HG03175 (cell line): ENCODE results near the gene AZU1.
"Not testable (repeated sequence)": the region's sequence is repeated elsewhere in the genome, so short reads cannot be mapped to it uniquely, and the experiment has no call there.

ENCODE experiments used
- ATAC-seq: cut with Tn5 transposase; IDR thresholded peaks from one replicate; pipeline ENCODE4 v1.9.1; 2021; ENCODE audit warnings: mild to moderate bottlenecking, moderate library complexity; ENCODE audit not compliant: unreplicated experiment

Gene AZU1

GRCh38 chr19:869245-870177 is 41.9 kb downstream of the AZU1 start:
- ATAC-seq: no peak

DNA sequence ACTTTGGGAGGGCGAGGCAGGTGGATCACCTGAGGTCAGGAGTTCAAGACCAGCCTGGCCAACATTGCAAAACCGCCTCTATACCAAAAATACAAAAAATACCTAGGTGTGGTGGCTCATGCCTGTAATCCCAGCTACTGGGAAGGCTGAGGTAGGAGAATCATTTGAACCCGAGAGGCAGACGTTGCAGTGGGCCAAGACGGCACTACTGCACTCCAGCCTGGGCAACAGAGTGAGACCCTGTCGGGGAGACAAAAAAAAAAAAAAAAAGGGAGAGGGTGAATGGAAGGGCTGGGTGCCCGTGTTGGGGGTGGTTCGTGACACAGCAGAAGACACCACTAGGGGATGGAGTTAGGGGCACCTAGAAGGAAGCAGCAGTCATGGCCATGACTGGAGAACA is 42.7 kb downstream of the AZU1 start:
- ATAC-seq: no peak

DNA sequence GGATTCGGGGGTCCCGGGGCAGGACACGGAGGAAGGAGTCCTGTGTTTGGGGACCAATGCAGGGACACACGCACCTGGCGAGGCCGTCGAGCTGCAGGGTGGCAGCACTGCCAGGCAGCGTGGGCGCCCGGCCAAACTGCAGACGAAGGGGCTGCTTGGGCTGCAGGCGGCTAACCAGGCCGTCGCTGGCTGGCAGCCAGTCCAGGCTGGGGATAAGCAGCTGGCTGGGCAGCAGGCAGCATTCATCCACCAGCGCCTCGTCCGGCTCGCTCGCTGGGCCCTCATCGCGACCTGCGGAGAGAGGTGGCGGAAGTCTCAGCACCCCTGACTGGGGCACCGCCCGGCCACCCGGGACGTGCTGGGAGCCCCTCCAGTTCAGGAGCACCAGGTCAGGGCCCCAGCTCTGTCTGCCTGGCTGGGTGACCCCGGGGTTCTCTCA is 43.3 kb downstream of the AZU1 start:
- ATAC-seq: no peak

GRCh38 chr19:871446-872265 is 44.0 kb downstream of the AZU1 start:
- ATAC-seq: no peak

- no peak for ATAC-seq
Observed at GRCh38 chr19:872266-872951, 44.8 kb downstream of the AZU1 start.

- ATAC-seq: no peak
Observed at GRCh38 chr19:873084-873483, 45.4 kb downstream of the AZU1 start.

DNA sequence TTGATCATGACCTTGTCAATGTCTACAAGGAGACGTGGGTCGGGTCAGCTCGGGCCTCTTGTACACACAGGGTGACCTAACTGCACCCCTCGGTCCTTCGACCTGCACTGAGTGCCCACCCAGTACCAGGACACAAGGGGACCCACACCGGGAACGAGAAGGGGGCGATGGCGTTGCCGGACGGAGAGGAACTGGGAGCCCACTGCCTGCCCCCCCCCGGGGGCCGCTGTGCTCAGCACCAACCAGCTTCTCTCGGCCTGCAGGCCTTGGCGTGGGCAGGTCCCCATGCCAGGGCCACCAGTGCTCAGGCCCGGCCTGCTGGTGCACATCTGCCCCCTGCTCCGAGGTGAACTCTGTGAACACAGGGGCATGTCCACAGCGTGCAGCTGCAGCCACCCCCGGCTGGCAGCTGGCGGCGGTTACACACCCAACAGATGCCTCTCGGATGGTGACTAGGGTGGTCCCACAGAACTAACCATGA is 46.0 kb downstream of the AZU1 start:
- no peak for ATAC-seq

DNA sequence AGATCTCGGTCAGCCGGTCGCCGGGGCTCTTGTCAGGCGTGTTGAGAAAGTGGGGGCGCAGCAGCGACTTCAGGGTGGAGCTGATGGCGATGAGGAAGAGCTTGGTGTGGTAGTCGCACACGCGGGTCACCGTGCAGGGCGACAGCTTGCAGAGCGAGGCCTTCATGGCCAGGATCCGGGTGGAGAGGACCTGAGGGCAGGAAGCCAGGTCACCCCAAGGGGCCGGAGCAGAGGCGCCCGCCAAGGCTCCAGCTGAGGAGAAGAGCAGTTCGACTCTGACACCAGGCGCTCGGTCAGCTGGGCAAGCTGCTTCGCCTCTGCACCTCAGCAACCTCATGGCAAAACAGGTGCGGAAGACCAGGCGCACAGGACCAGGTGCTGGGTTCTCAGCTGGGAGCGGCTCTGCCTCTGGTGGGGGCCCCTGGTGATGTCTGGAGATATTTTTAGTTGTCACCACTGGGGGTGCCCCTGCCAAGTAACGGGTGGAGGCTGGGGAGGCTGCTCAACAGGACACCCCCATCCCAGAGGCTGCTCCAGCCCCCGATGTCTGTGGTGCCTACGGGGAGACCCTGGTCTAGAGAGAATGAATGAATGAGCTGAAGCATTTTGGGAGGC is 47.7 kb downstream of the AZU1 start:
- no peak for ATAC-seq

GRCh38 chr19:876089-876488 is 48.5 kb downstream of the AZU1 start:
- ATAC-seq: no peak

GRCh38 chr19:876780-877314 is 49.2 kb downstream of the AZU1 start:
- no peak for ATAC-seq

GRCh38 chr19:877992-878660 is 50.5 kb downstream of the AZU1 start:
- not testable (repeated sequence) for ATAC-seq

DNA sequence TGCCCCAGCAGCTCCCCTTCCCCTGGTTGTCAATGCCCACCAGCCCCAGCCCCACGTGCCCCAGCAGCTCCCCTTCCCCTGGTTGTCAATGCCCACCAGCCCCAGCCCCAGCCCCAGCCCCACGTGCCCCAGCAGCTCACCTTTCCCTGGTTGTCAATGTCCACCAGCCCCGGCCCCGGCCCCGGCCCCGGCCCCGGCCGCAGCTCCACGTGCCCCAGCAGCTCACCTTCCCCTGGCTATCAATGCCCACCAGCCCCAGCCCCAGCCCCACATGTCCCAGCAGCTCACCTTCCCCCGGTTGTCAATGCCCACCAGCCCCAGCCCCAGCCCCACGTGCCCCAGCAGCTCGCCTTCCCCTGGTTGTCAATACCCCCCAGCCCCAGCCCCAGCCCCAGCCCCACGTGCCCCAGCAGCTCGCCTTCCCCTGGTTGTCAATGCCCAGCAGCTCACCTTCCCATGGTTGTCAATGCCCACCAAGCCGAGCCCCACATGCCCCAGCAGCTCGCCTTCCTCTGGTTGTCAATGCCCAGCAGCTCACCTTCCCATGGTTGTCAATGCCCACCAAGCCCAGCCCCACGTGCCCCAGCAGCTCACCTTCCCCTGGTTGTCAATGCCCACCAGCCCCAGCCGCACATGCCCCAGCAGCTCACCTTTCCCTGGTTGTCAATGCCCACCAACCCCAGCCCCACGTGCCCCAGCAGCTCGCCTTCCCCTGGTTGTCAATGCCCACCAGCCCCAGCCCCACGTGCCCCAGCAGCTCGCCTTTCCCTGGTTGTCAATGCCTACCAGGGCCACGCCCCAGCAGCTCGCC is 51.3 kb downstream of the AZU1 start:
- ATAC-seq: not testable (repeated sequence)

GRCh38 chr19:879711-880438 is 52.2 kb downstream of the AZU1 start:
- no peak for ATAC-seq
